Natural killer cell treated with Interleukin-12 subunit alpha and Interleukin-12 subunit beta and Interleukin-15 and Interleukin-18, amount 100 ng/mL, for 72 hours (primary cell): ENCODE data around the gene CENPS. TPM values are rescaled to one million over a fixed set of nuclear protein-coding genes. Genes with fewer than 3 reads are reported as not detected.
"Not testable (repeated sequence)": the region's sequence is repeated elsewhere in the genome, so short reads cannot be mapped to it uniquely, and the experiment has no call there.

Experiments
- ATAC-seq, 2 donors: fragments of 150-1000 bp; cut with Tn5 transposase in 1 of 2; sonication (Bioruptor Pico), chemical (Tn5 transposase) in 1 of 2; 2 replicates each; pipeline ENCODE4 v1.10.0; 2021
- DNase-seq: peaks from one replicate; pipeline ENCODE4 v3.0.0; 2022; ENCODE audit warnings: low spot score
- H3K27ac Mint-ChIP-seq, 2 donors: 1 replicate in 1 of 2; 2 replicates in 1 of 2; pipeline ENCODE4 v1.8.0; 2022; ENCODE audit warnings: mixed read lengths in 2 of 2, mild to moderate bottlenecking in 1 of 2, moderate library complexity in 1 of 2
- H3K27me3 Mint-ChIP-seq, 2 donors: 1 replicate in 1 of 2; 2 replicates in 1 of 2; pipeline ENCODE4 v1.8.0; 2022; ENCODE audit warnings: mixed read lengths in 2 of 2
- H3K36me3 Mint-ChIP-seq: one replicate; pipeline ENCODE4 v1.8.0; 2022; ENCODE audit warnings: mixed read lengths
- H3K4me1 Mint-ChIP-seq, 2 donors: 1 replicate in 1 of 2; 2 replicates in 1 of 2; pipeline ENCODE4 v1.8.0; 2022; ENCODE audit warnings: low read depth in 2 of 2, mixed read lengths in 2 of 2, mild to moderate bottlenecking in 1 of 2
- H3K4me3 Mint-ChIP-seq: one replicate; pipeline ENCODE4 v1.8.0; 2022; ENCODE audit warnings: mixed read lengths
- H3K9me3 Mint-ChIP-seq: 2 replicates; pipeline ENCODE4 v1.8.0; 2022; ENCODE audit warnings: mixed read lengths
- total RNA-seq, 2 donors: library from RNA; stranded (reverse); gene quantifications; one replicate each; pipeline ENCODE4 v1.2.3, GENCODE V29; 2022

The CENPS gene
- total RNA-seq, 2 donors from 2014 or later: 12.6 to 20.7 TPM

- H3K4me1 Mint-ChIP-seq: peaks cover 31 to 35% of the 10 kb centered on the region in 2 donors
- H3K4me3 Mint-ChIP-seq: peak overlapping the region; percentile 94
- not testable (repeated sequence) for H3K27me3 Mint-ChIP-seq, H3K36me3 Mint-ChIP-seq, DNase-seq, H3K9me3 Mint-ChIP-seq, ATAC-seq
- H3K27ac Mint-ChIP-seq: peak overlapping the region; percentile 68 to 86
Measured at GRCh38 chr1:10474309-10474612, 44.0 kb downstream of the CENPS start.

GRCh38 chr1:10474613-10475507 is 44.6 kb downstream of the CENPS start, which contains the start of gene PEX14:
Gene PEX14, plus strand, starts transcription at chr1:10474950. Its CDS starts 17 bp downstream, at chr1:10474967.
- Mint-ChIP-seq H3K9me3 (no peaks in the 10 kb centered on the region), H3K4me3 (peak within 1 kb of the TSS; percentile 94), H3K27ac (peak within 1 kb of the TSS; percentile 68 to 86), H3K27me3 (no peaks in the 10 kb centered on the region), H3K36me3 (no peaks in the 10 kb centered on the region), H3K4me1 (peaks cover 31 to 35% of the 10 kb centered on the region in 2 donors)
- peak; percentile 92 to 94 for ATAC-seq
- DNase-seq: peak; percentile 91

DNA sequence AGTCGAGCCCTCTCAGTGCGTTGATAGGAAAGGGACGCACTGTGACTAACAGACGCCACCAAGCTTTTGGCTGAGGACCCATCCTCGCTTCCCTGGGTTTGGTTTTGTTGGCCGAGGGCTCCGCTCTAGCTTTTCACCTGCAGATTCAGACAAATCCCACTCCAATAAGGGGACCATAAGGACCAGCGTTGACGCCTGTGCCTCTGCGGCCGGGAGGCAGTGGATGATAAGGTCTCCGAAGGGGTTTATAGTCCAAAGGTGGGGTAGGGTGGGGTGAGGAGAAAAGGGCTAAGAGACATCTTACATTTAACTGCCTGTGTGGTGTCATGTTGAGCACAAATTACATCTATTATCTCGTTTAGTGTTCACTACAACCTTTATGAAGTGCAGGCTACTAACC is 45.3 kb downstream of the CENPS start:
- Mint-ChIP-seq H3K4me3 (peak overlapping the region; percentile 94), H3K27me3 (no peaks in the 10 kb centered on the region), H3K36me3 (no peaks in the 10 kb centered on the region), H3K27ac (peak overlapping the region; percentile 68 to 86), H3K4me1 (peaks cover 31 to 35% of the 10 kb centered on the region in 2 donors), H3K9me3 (no peaks in the 10 kb centered on the region)
- ATAC-seq: no peak
- DNase-seq: no peak

DNA sequence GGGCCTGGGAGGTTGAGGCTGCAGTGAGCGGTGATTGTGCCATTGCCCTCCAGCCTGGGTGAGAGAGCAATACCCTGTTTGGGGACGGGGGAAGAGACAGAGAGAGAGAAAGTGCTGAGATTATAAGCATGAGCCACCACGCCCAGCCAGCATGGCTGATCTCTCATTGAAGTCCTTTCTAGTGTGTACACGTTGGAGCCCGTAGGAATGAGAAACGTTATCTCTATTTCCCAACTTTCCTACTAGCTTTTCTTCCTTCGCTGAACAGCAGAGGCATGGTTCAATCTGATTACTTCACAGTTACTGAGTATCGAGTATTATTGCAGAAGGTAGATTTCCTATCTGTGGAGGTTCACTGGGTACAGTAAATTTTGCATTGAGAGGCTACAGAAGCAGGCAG is 49.1 kb downstream of the CENPS start:
- Mint-ChIP-seq H3K27ac (no peak overlapping the region), H3K4me3 (no peak overlapping the region)

DNA sequence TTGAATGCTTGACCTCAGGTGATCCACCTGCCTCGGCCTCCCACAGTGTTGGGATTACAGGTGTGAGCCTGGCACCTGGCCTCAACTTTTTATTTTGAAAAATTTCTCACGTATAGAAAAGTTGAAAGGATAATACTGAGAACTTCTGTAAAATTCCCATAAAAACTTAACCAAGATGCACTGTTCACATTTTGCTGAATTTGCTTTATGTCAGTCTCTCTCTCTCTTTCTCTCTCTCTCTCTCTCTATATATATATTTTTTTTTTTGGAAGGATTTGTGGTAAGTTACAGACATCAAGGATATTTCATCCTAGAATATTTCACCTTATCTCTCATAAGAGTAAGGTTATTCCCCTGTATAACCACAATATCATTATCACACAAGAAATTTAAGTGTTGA is 50.4 kb downstream of the CENPS start:
- peaks cover 16 to 19% of the 10 kb centered on the region in 2 donors for H3K4me1 Mint-ChIP-seq
- DNase-seq (no peak), ATAC-seq (no peak)
- no peaks in the 10 kb centered on the region for H3K36me3 Mint-ChIP-seq
- H3K27me3 Mint-ChIP-seq: no peaks in the 10 kb centered on the region
- H3K4me3 Mint-ChIP-seq: no peak overlapping the region
- H3K9me3 Mint-ChIP-seq: no peaks in the 10 kb centered on the region
- no peak overlapping the region for H3K27ac Mint-ChIP-seq

More for the DNA sequence above, 49.1 kb downstream of the CENPS start:
- Mint-ChIP-seq H3K36me3 (no peaks in the 10 kb centered on the region), H3K9me3 (no peaks in the 10 kb centered on the region), H3K4me1 (peaks cover 17 to 20% of the 10 kb centered on the region in 2 donors), H3K27me3 (no peaks in the 10 kb centered on the region)
- ATAC-seq (no peak), DNase-seq (no peak)

GRCh38 chr1:10484521-10484920 is 54.3 kb downstream of the CENPS start:
- no peaks in the 10 kb centered on the region for H3K9me3 Mint-ChIP-seq
- peak in 1 of 2 donors; percentile 56 for ATAC-seq
- H3K4me1 Mint-ChIP-seq: peaks cover 9 to 11% of the 10 kb centered on the region in 2 donors
- H3K36me3 Mint-ChIP-seq: no peaks in the 10 kb centered on the region
- peak overlapping the region; percentile 11 for H3K4me3 Mint-ChIP-seq
- DNase-seq: no peak
- peak overlapping the region in 1 of 2 donors; percentile 22 for H3K27ac Mint-ChIP-seq
- H3K27me3 Mint-ChIP-seq: no peaks in the 10 kb centered on the region

DNA sequence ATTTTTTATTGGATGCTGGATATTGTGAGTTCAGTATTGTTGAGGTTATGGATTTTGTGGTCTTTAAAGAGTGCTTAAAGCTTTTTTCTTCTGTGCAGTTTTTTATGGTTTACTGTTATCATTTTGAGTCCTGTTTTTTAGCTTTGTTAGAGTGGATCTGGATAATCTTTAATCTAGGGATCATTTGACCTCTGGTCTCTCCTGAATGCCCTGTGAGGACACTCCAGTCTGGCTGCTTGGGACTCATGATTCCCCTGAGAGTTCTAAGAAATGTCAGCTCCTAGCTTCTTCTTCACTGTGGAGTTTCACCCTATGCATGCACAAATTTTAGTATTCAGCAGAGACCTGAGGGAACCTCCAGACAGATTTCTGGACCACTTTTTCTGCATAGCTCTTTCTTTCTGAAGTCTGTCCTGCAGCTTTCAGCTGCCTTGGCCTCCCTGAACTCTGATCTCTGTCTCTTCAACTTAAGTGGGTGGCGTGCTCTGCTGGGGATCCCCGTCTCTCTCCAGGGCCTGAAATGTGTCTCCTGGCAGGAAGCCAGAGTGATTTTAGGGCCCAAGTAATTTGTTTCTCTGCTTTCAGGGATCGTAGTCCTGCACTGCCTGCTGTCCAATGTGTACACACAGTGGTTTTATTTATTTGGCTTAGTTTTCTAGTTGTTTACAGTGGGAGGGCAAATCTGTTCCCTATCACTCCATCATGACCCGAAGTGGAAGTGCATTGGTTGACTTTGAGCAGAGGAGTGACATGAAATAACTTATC is 59.2 kb downstream of the CENPS start:
- no peak for ATAC-seq
- Mint-ChIP-seq H3K9me3 (no peaks in the 10 kb centered on the region), H3K4me3 (no peak overlapping the region)

GRCh38 chr1:10490286-10490970 is 60.2 kb downstream of the CENPS start:
- ATAC-seq (no peak), DNase-seq (no peak)
- no peaks in the 10 kb centered on the region for H3K27me3 Mint-ChIP-seq
- no peak overlapping the region for H3K27ac Mint-ChIP-seq
- H3K9me3 Mint-ChIP-seq: no peaks in the 10 kb centered on the region
- H3K4me1 Mint-ChIP-seq: peaks cover 17 to 19% of the 10 kb centered on the region in 2 donors
- no peak overlapping the region for H3K4me3 Mint-ChIP-seq
- H3K36me3 Mint-ChIP-seq: no peaks in the 10 kb centered on the region

More for the DNA sequence above, 59.2 kb downstream of the CENPS start:
- DNase-seq: no peak
- H3K36me3 Mint-ChIP-seq: no peaks in the 10 kb centered on the region
- no peaks in the 10 kb centered on the region for H3K27me3 Mint-ChIP-seq
- H3K4me1 Mint-ChIP-seq: peaks cover 14 to 17% of the 10 kb centered on the region in 2 donors
- H3K27ac Mint-ChIP-seq: peak overlapping the region in 1 of 2 donors; percentile 23

Other genes with a start within 250 kb of the CENPS start
- 10 to 100 TPM in 1 of 2 donors, 1 to 10 TPM in 1; 9.9 to 32.2 TPM for gene KIF1B, start 219.9 kb upstream of the CENPS start, total RNA-seq
- 100 to 1,000 TPM; 289 to 430 TPM for gene PGD, start 31.4 kb upstream of the CENPS start, total RNA-seq
- under 1 TPM; 0.45 to 0.61 TPM for gene CORT, start 19.6 kb downstream of the CENPS start, total RNA-seq
- 10 to 100 TPM; 40.0 to 59.4 TPM for gene DFFA, start 42.1 kb downstream of the CENPS start, total RNA-seq
- gene PEX14, start 44.5 kb downstream of the CENPS start, total RNA-seq: 10 to 100 TPM; 20.7 to 23.7 TPM